GM19455 (cell line): ENCODE data around the gene ZNF318.
"Not testable (repeated sequence)": the region's sequence is repeated elsewhere in the genome, so short reads cannot be mapped to it uniquely, and the experiment has no call there.

Experiments used
- ATAC-seq: cut with Tn5 transposase; IDR thresholded peaks from one replicate; pipeline ENCODE4 v1.9.1; 2021; ENCODE audit not compliant: unreplicated experiment

ZNF318 gene

GRCh38 chr6:43390753-43391439 lies 21.4 kb upstream of the ZNF318 start:
- not testable (repeated sequence) for ATAC-seq

GRCh38 chr6:43389730-43390295 lies 20.4 kb upstream of the ZNF318 start:
- no peak for ATAC-seq

GRCh38 chr6:43386492-43386891 lies 17.0 kb upstream of the ZNF318 start:
- no peak for ATAC-seq

- no peak for ATAC-seq
Measured at GRCh38 chr6:43383021-43383667, 13.7 kb upstream of the ZNF318 start.

- ATAC-seq = not testable (repeated sequence)
Measured at GRCh38 chr6:43380858-43381257, 11.4 kb upstream of the ZNF318 start.

GRCh38 chr6:43378631-43379030 lies 9.2 kb upstream of the ZNF318 start:
- ATAC-seq = no peak

GRCh38 chr6:43377710-43378229 lies 8.3 kb upstream of the ZNF318 start:
- ATAC-seq = no peak

GRCh38 chr6:43376551-43376981 lies 7.1 kb upstream of the ZNF318 start:
- ATAC-seq = no peak

- no peak for ATAC-seq
Measured at GRCh38 chr6:43375693-43376092, 6.2 kb upstream of the ZNF318 start.

- ATAC-seq = no peak
Measured at GRCh38 chr6:43373252-43373875, 3.9 kb upstream of the ZNF318 start.

- not testable (repeated sequence) for ATAC-seq
Measured at GRCh38 chr6:43370003-43370580, 645 bp upstream of the ZNF318 start.

GRCh38 chr6:43368259-43369160 lies 937 bp downstream of the ZNF318 start:
- peak; percentile 7 for ATAC-seq

- ATAC-seq = no peak
Measured at GRCh38 chr6:43367245-43367984, 2.0 kb downstream of the ZNF318 start.

GRCh38 chr6:43361269-43361668 lies 8.2 kb downstream of the ZNF318 start:
- ATAC-seq = no peak

GRCh38 chr6:43359831-43360230 lies 9.6 kb downstream of the ZNF318 start:
- no peak for ATAC-seq

GRCh38 chr6:43359381-43359780 lies 10.1 kb downstream of the ZNF318 start:
- ATAC-seq = no peak

GRCh38 chr6:43355862-43356590 lies 13.4 kb downstream of the ZNF318 start:
- ATAC-seq = no peak

GRCh38 chr6:43351951-43352350 lies 17.5 kb downstream of the ZNF318 start:
- not testable (repeated sequence) for ATAC-seq

- ATAC-seq = no peak
Measured at GRCh38 chr6:43347444-43347843, 22.0 kb downstream of the ZNF318 start.
